Mesendoderm (in vitro differentiated cells): ENCODE data around the gene CACNB4.

Source experiments
- DNase-seq: peaks from one replicate; pipeline ENCODE4 v3.0.0; 2013
- H2AK5ac ChIP-seq: 2 replicates; pipeline ENCODE4 v1.6.1; 2013; ENCODE audit warnings: low read length, inconsistent platforms
- H2BK120ac ChIP-seq: 2 replicates; pipeline ENCODE4 v1.6.1; 2013; ENCODE audit warnings: low read depth, mild to moderate bottlenecking, low read length, moderate library complexity, mixed read lengths
- H2BK15ac ChIP-seq: replicated peaks from 2 replicates; pipeline ENCODE4 v1.6.1; 2013; ENCODE audit warnings: low read depth, mild to moderate bottlenecking, moderate library complexity
- H2BK5ac ChIP-seq: 2 replicates; pipeline ENCODE4 v1.6.1; 2013; ENCODE audit warnings: low read length, inconsistent platforms
- H3K18ac ChIP-seq: 2 replicates; pipeline ENCODE4 v1.6.1; 2013; ENCODE audit warnings: mild to moderate bottlenecking, low read length, mixed read lengths
- H3K23ac ChIP-seq: one replicate; pipeline ENCODE4 v1.6.1; 2013; ENCODE audit warnings: low read length
- H3K27ac ChIP-seq: 2 replicates; pipeline ENCODE4 v1.5.1; 2013; ENCODE audit warnings: low read depth, mild to moderate bottlenecking, inconsistent platforms, low read length, moderate library complexity
- H3K27me3 ChIP-seq: 2 replicates; pipeline ENCODE4 v1.6.1; 2013; ENCODE audit warnings: low read length, control low read depth, mild to moderate bottlenecking, inconsistent platforms; ENCODE audit not compliant: insufficient read depth, poor library complexity
- H3K36me3 ChIP-seq: 2 replicates; pipeline ENCODE4 v1.6.1; 2013; ENCODE audit warnings: low read length, inconsistent platforms; ENCODE audit not compliant: control insufficient read depth, insufficient read depth
- H3K4ac ChIP-seq: one replicate; pipeline ENCODE4 v1.6.1; 2013; ENCODE audit warnings: low read depth, mild to moderate bottlenecking, low read length, moderate library complexity
- H3K4me1 ChIP-seq: 2 replicates; pipeline ENCODE4 v1.6.1; 2013; ENCODE audit warnings: low read depth, low read length, inconsistent platforms; ENCODE audit not compliant: control insufficient read depth
- H3K4me2 ChIP-seq: 2 replicates; pipeline ENCODE4 v1.6.1; 2013; ENCODE audit warnings: low read length
- H3K4me3 ChIP-seq: 2 replicates; pipeline ENCODE4 v1.5.1; 2013; ENCODE audit warnings: mild to moderate bottlenecking, low read length
- H3K56ac ChIP-seq: one replicate; pipeline ENCODE4 v1.6.1; 2013; ENCODE audit warnings: low read length
- H3K79me1 ChIP-seq: 2 replicates; pipeline ENCODE4 v1.6.1; 2013; ENCODE audit warnings: low read length, inconsistent platforms
- H3K79me2 ChIP-seq: 2 replicates; pipeline ENCODE4 v1.6.1; 2013; ENCODE audit warnings: mild to moderate bottlenecking, low read length; ENCODE audit not compliant: control insufficient read depth, insufficient read depth
- H3K9ac ChIP-seq: 2 replicates; pipeline ENCODE4 v1.6.1; 2013; ENCODE audit warnings: low read length, inconsistent platforms
- H4K5ac ChIP-seq: one replicate; pipeline ENCODE4 v1.6.1; 2013; ENCODE audit warnings: low read length
- H4K8ac ChIP-seq: one replicate; pipeline ENCODE4 v1.6.1; 2013; ENCODE audit warnings: low read depth, mild to moderate bottlenecking, control low read depth, low read length, moderate library complexity
- WGBS: extraction: QIAGEN DNeasy Blood & Tissue Kit; methylation state at CpG from one replicate; pipeline ENCODE4 v1.1.7; 2013; ENCODE audit warnings: low lambda C conversion rate, missing lambda C conversion rate; ENCODE audit not compliant: insufficient coverage; ENCODE audit errors: extremely low coverage; 5-methylcytosine and 5-hydroxymethylcytosine counted together

Gene CACNB4

GRCh38 chr2:152075461-152076050 lies 23.3 kb downstream of the CACNB4 start:
- Histone ChIP-seq H3K4me2 (no peak overlapping the region), H3K56ac (no peak overlapping the region), H3K79me1 (no peaks in the 10 kb centered on the region), H3K4me1 (no peaks in the 10 kb centered on the region), H3K27ac (no peak overlapping the region), H3K23ac (no peak overlapping the region), H2BK15ac (no peak overlapping the region), H2BK5ac (no peak overlapping the region), H3K4me3 (no peak overlapping the region), H4K5ac (no peak overlapping the region), H3K79me2 (no peaks in the 10 kb centered on the region), H3K36me3 (no peaks in the 10 kb centered on the region), H3K27me3 (no peaks in the 10 kb centered on the region), H3K9ac (no peak overlapping the region), H3K4ac (no peak overlapping the region), H2BK120ac (no peak overlapping the region), H2AK5ac (no peak overlapping the region), H3K18ac (no peak overlapping the region), H4K8ac (no peak overlapping the region)
- WGBS = no CpG with 5 or more reads among the region's 4 CpGs
- no peak for DNase-seq

GRCh38 chr2:152072011-152072410 lies 26.8 kb downstream of the CACNB4 start:
- DNase-seq = no peak
- Histone ChIP-seq H3K79me2 (no peaks in the 10 kb centered on the region), H3K27ac (no peak overlapping the region), H4K5ac (no peak overlapping the region), H4K8ac (no peak overlapping the region), H3K9ac (no peak overlapping the region), H3K23ac (no peak overlapping the region), H3K56ac (no peak overlapping the region), H3K4me2 (no peak overlapping the region), H3K18ac (no peak overlapping the region), H2BK120ac (no peak overlapping the region), H3K27me3 (no peaks in the 10 kb centered on the region), H3K4me1 (no peaks in the 10 kb centered on the region), H3K4ac (no peak overlapping the region), H3K4me3 (no peak overlapping the region), H3K36me3 (no peaks in the 10 kb centered on the region), H2AK5ac (no peak overlapping the region), H2BK15ac (no peak overlapping the region), H3K79me1 (no peaks in the 10 kb centered on the region), H2BK5ac (no peak overlapping the region)
- no CpG with 5 or more reads among the region's 2 CpGs for WGBS

- no CpG with 5 or more reads among the region's 1 CpG for WGBS
- Histone ChIP-seq H3K4me2 (no peak overlapping the region), H3K27ac (no peak overlapping the region), H3K56ac (no peak overlapping the region), H3K79me2 (no peaks in the 10 kb centered on the region), H4K8ac (no peak overlapping the region), H2BK15ac (no peak overlapping the region), H2AK5ac (no peak overlapping the region), H3K36me3 (no peaks in the 10 kb centered on the region), H3K23ac (no peak overlapping the region), H4K5ac (no peak overlapping the region), H3K18ac (no peak overlapping the region), H3K4me3 (no peak overlapping the region), H3K27me3 (no peaks in the 10 kb centered on the region), H2BK5ac (no peak overlapping the region), H3K9ac (no peak overlapping the region), H2BK120ac (no peak overlapping the region), H3K4me1 (no peaks in the 10 kb centered on the region), H3K4ac (no peak overlapping the region), H3K79me1 (no peaks in the 10 kb centered on the region)
- DNase-seq = no peak
These were observed 27.3 kb downstream of the CACNB4 start for GRCh38 chr2:152071518-152071917.

- no peak for DNase-seq
- Histone ChIP-seq H3K23ac (no peak overlapping the region), H2BK120ac (no peak overlapping the region), H3K9ac (no peak overlapping the region), H3K4me2 (no peak overlapping the region), H3K56ac (no peak overlapping the region), H4K5ac (no peak overlapping the region), H3K27me3 (no peaks in the 10 kb centered on the region), H3K79me1 (no peaks in the 10 kb centered on the region), H3K36me3 (no peaks in the 10 kb centered on the region), H2AK5ac (no peak overlapping the region), H3K27ac (no peak overlapping the region), H3K79me2 (no peaks in the 10 kb centered on the region), H4K8ac (no peak overlapping the region), H3K4ac (no peak overlapping the region), H3K4me1 (no peaks in the 10 kb centered on the region), H2BK15ac (no peak overlapping the region), H3K18ac (no peak overlapping the region), H3K4me3 (no peak overlapping the region), H2BK5ac (no peak overlapping the region)
- no CpG with 5 or more reads among the region's 1 CpG for WGBS
These were observed 27.8 kb downstream of the CACNB4 start for GRCh38 chr2:152071092-152071491.

- H3K18ac ChIP-seq = no peak overlapping the region
- no peak overlapping the region for H3K56ac ChIP-seq
- no peak overlapping the region for H4K5ac ChIP-seq
- no peak overlapping the region for H3K4me2 ChIP-seq
- H3K23ac ChIP-seq = no peak overlapping the region
- H3K4ac ChIP-seq = no peak overlapping the region
- H2BK5ac ChIP-seq = no peak overlapping the region
- no peak overlapping the region for H3K27ac ChIP-seq
- H2AK5ac ChIP-seq = no peak overlapping the region
- no peaks in the 10 kb centered on the region for H3K27me3 ChIP-seq
- no peak overlapping the region for H3K9ac ChIP-seq
- no CpG with 5 or more reads among the region's 2 CpGs for WGBS
- DNase-seq = no peak
- H2BK15ac ChIP-seq = no peak overlapping the region
- no peaks in the 10 kb centered on the region for H3K79me2 ChIP-seq
- H3K79me1 ChIP-seq = no peaks in the 10 kb centered on the region
- H4K8ac ChIP-seq = no peak overlapping the region
- no peaks in the 10 kb centered on the region for H3K4me1 ChIP-seq
- H3K4me3 ChIP-seq = no peak overlapping the region
- no peak overlapping the region for H2BK120ac ChIP-seq
- H3K36me3 ChIP-seq = no peaks in the 10 kb centered on the region
These were observed 30.6 kb downstream of the CACNB4 start for GRCh38 chr2:152068226-152068625.

GRCh38 chr2:152067823-152068222 lies 31.0 kb downstream of the CACNB4 start:
- Histone ChIP-seq H4K8ac (no peak overlapping the region), H3K4me2 (no peak overlapping the region), H3K27me3 (no peaks in the 10 kb centered on the region), H3K56ac (no peak overlapping the region), H2BK15ac (no peak overlapping the region), H3K23ac (no peak overlapping the region), H4K5ac (no peak overlapping the region), H2BK120ac (no peak overlapping the region), H3K79me2 (no peaks in the 10 kb centered on the region), H2BK5ac (no peak overlapping the region), H3K79me1 (no peaks in the 10 kb centered on the region), H2AK5ac (no peak overlapping the region), H3K9ac (no peak overlapping the region), H3K18ac (no peak overlapping the region), H3K4ac (no peak overlapping the region), H3K36me3 (no peaks in the 10 kb centered on the region), H3K4me3 (no peak overlapping the region), H3K4me1 (no peaks in the 10 kb centered on the region), H3K27ac (no peak overlapping the region)
- no peak for DNase-seq
- no CpG with 5 or more reads among the region's 1 CpG for WGBS
